IMR-90 (cell line): ENCODE measurements around the gene CD300H. TPM values are rescaled to one million over a fixed set of nuclear protein-coding genes. Genes with fewer than 3 reads are reported as not detected.
A peak's percentile ranks its signal among the peaks of the same experiment; 100 is the strongest.

Source experiments
- ATAC-seq: fragments of 200-7000 bp; cut with Tn5 transposase; 2 replicates; pipeline ENCODE4 v1.9.1; 2020; ENCODE audit warnings: low read depth, mild to moderate bottlenecking, moderate library complexity
- BruUV-seq: library from RNA; stranded (reverse); fragments of 400-500 nt; replicated peaks from 2 replicates; lab custom pipeline; 2021; lab: Mats Ljungman, UMichigan
- CTCF ChIA-PET: fragments of 300-600 bp; formaldehyde crosslinking; extraction: SDS; loops from one replicate; lab custom pipeline; 2021; ENCODE audit warnings: antibody characterized with exemption; lab: Yijun Ruan, JAX
- POLR2A ChIA-PET: fragments of 300-600 bp; sonication (Branson Sonifier 250); formaldehyde crosslinking; loops from one replicate; lab custom pipeline; 2022; ENCODE audit warnings: antibody characterized with exemption; ENCODE audit not compliant: unreplicated experiment; lab: Charles Lee
- DNase-seq: peaks from one replicate; pipeline ENCODE4 v3.0.0; 2013
- H2AFZ ChIP-seq: replicated peaks from 2 replicates; pipeline ENCODE3; 2013; ENCODE audit warnings: low read length, mild to moderate bottlenecking; ENCODE audit not compliant: poor library complexity
- H2AK5ac ChIP-seq: 2 replicates; pipeline ENCODE4 v1.6.1; 2013; ENCODE audit warnings: low read depth, low read length, inconsistent platforms
- H2AK9ac ChIP-seq: replicated peaks from 2 replicates; pipeline ENCODE3; 2013; ENCODE audit warnings: mild to moderate bottlenecking, low read depth, low read length, moderate library complexity; ENCODE audit not compliant: poor library complexity
- H2BK120ac ChIP-seq: 2 replicates; pipeline ENCODE4 v1.6.1; 2013; ENCODE audit warnings: low read depth, low read length, inconsistent platforms
- H2BK15ac ChIP-seq: 3 replicates; pipeline ENCODE4 v1.6.1; 2013; ENCODE audit warnings: low read depth, low read length, inconsistent platforms
- H2BK20ac ChIP-seq: 2 replicates; pipeline ENCODE4 v1.6.1; 2013; ENCODE audit warnings: low read depth, mild to moderate bottlenecking, inconsistent platforms, low read length, moderate library complexity
- H2BK5ac ChIP-seq: 2 replicates; pipeline ENCODE4 v1.6.1; 2013; ENCODE audit warnings: mild to moderate bottlenecking, low read depth, low read length, inconsistent platforms; ENCODE audit not compliant: poor library complexity, severe bottlenecking
- H3K14ac ChIP-seq: replicated peaks from 2 replicates; pipeline ENCODE4 v1.6.1; 2013; ENCODE audit warnings: low read depth, low read length, inconsistent platforms
- H3K18ac ChIP-seq: 2 replicates; pipeline ENCODE4 v1.6.1; 2013; ENCODE audit warnings: low read depth, low read length, control low read depth
- H3K23ac ChIP-seq: 2 replicates; pipeline ENCODE4 v1.6.1; 2013; ENCODE audit warnings: low read depth, low read length, inconsistent platforms
- H3K27ac ChIP-seq: 2 replicates; pipeline ENCODE4 v1.5.1; 2013; ENCODE audit warnings: mild to moderate bottlenecking, control low read depth, low read length; ENCODE audit not compliant: insufficient read depth
- H3K27me3 ChIP-seq: 2 replicates; pipeline ENCODE4 v1.6.1; 2013; ENCODE audit warnings: low read length; ENCODE audit not compliant: control insufficient read depth, insufficient read depth
- H3K36me3 ChIP-seq: 2 replicates; pipeline ENCODE4 v1.6.1; 2013; ENCODE audit warnings: low read length, mixed read lengths; ENCODE audit not compliant: control insufficient read depth, insufficient read depth
- H3K4ac ChIP-seq: 2 replicates; pipeline ENCODE4 v1.6.1; 2013; ENCODE audit warnings: low read depth, low read length, inconsistent platforms
- H3K4me1 ChIP-seq: 2 replicates; pipeline ENCODE4 v1.6.1; 2013; ENCODE audit warnings: low read length, mixed read lengths; ENCODE audit not compliant: control insufficient read depth, insufficient read depth
- H3K4me2 ChIP-seq: 2 replicates; pipeline ENCODE4 v1.6.1; 2013; ENCODE audit warnings: low read depth, mild to moderate bottlenecking, control low read depth, low read length, moderate library complexity
- H3K4me3 ChIP-seq: 2 replicates; pipeline ENCODE4 v1.5.1; 2013; ENCODE audit warnings: low read depth, mild to moderate bottlenecking, control low read depth, low read length, moderate library complexity; ENCODE audit not compliant: insufficient read depth
- H3K56ac ChIP-seq: 2 replicates; pipeline ENCODE4 v1.6.1; 2013; ENCODE audit warnings: low read length, inconsistent platforms; ENCODE audit not compliant: insufficient read depth; ENCODE audit errors: extremely low read depth
- H3K79me1 ChIP-seq, 2 experiments: 2 replicates each; pipeline ENCODE4 v1.6.1; 2013; ENCODE audit warnings: low read length in 2 of 2, inconsistent platforms in 1 of 2, low read depth in 1 of 2
- H3K9ac ChIP-seq: 2 replicates; pipeline ENCODE4 v1.6.1; 2013; ENCODE audit warnings: low read depth, low read length, control low read depth
- H3K9me1 ChIP-seq: 2 replicates; pipeline ENCODE4 v1.6.1; 2013; ENCODE audit warnings: low read length, inconsistent platforms; ENCODE audit not compliant: insufficient read depth
- H3K9me3 ChIP-seq: 2 replicates; pipeline ENCODE4 v1.6.1; 2013; ENCODE audit warnings: low read length; ENCODE audit not compliant: control insufficient read depth, insufficient read depth
- H4K20me1 ChIP-seq: 2 replicates; pipeline ENCODE4 v1.6.1; 2013; ENCODE audit warnings: low read length, inconsistent platforms; ENCODE audit not compliant: insufficient read depth
- H4K5ac ChIP-seq: 2 replicates; pipeline ENCODE4 v1.6.1; 2013; ENCODE audit warnings: mild to moderate bottlenecking, low read depth, low read length, control low read depth
- H4K8ac ChIP-seq, 2 experiments: 2 replicates each; pipeline ENCODE4 v1.6.1; 2013; ENCODE audit warnings: low read depth in 2 of 2, low read length in 2 of 2, control low read depth in 1 of 2, inconsistent platforms in 1 of 2
- H4K91ac ChIP-seq: 2 replicates; pipeline ENCODE4 v1.6.1; 2013; ENCODE audit warnings: low read depth, low read length, inconsistent platforms; ENCODE audit not compliant: insufficient read depth
- CEBPB ChIP-seq: IDR thresholded peaks from 2 replicates; pipeline ENCODE4 v1.6.1; 2012; ENCODE audit warnings: low read depth, low read length, improper control_type of control experiment
- MAFK ChIP-seq: IDR thresholded peaks from 2 replicates; pipeline ENCODE4 v1.6.1; 2012; ENCODE audit warnings: low read depth, low read length, improper control_type of control experiment
- WGBS, 2 experiments: methylation state at CpG; one replicate each; pipeline versions ENCODE4 v1.1.5 to v1.1.7; 2013; ENCODE audit warnings: missing lambda C conversion rate in 2 of 2; ENCODE audit not compliant: insufficient read length in 1 of 2; ENCODE audit errors: extremely low coverage in 2 of 2; 5-methylcytosine and 5-hydroxymethylcytosine counted together
- dilution Hi-C: fragments of 300-500 bp; cut with HindIII; formaldehyde crosslinking; loops from one replicate; pipeline ENCODE4 v1.14.3; 2018; ENCODE audit warnings: low sequenced_read_pairs; ENCODE audit not compliant: unreplicated experiment
- in situ Hi-C: fragments of 300-500 bp; cut with MboI; formaldehyde crosslinking; loops from 3 replicates; pipeline ENCODE4 v1.14.3; 2019; ENCODE audit warnings: low sequenced_read_pairs, inconsistent platforms, mixed read lengths
- intact Hi-C: fragments of 100-400 bp; cut with micrococcal nuclease; formaldehyde crosslinking; loops from 2 replicates; pipeline ENCODE4 v1.10.0; 2022
- polyA plus RNA-seq, 3 experiments: library from polyadenylated mRNA; depleted of rRNA; stranded (reverse); fragments of >200 nt; gene quantifications; 2 replicates each; pipeline ENCODE4 v1.2.3, GENCODE V29; 2012; ENCODE audit warnings: low replicate concordance in 1 of 3
- total RNA-seq: library from RNA; depleted of rRNA; stranded (reverse); fragments of >200 nt; gene quantifications from 2 replicates; pipeline ENCODE4 v1.2.3, GENCODE V29; 2012

The CD300H gene
- total and polyA plus RNA-seq, 2 of the 4 experiments (the other 2 are of a cell fraction), result not detected

GRCh38 chr17:74555427-74555940 lies 11.8 kb downstream of the CD300H start:
- Histone ChIP-seq H4K91ac (no peak overlapping the region), H3K23ac (no peak overlapping the region), H3K56ac (no peak overlapping the region), H2AK9ac (no peak overlapping the region), H4K8ac (no peak overlapping the region), H3K4ac (no peak overlapping the region), H3K27ac (no peak overlapping the region), H3K27me3 (no peaks in the 10 kb centered on the region), H3K4me2 (no peak overlapping the region), H3K14ac (no peak overlapping the region), H3K9me1 (no peaks in the 10 kb centered on the region), H3K4me1 (no peaks in the 10 kb centered on the region), H3K9ac (no peak overlapping the region), H3K4me3 (no peak overlapping the region), H3K79me1 (no peaks in the 10 kb centered on the region), H2BK120ac (no peak overlapping the region), H4K20me1 (no peaks in the 10 kb centered on the region), H4K5ac (no peak overlapping the region), H2BK20ac (no peak overlapping the region), H2BK5ac (no peak overlapping the region), H3K36me3 (no peaks in the 10 kb centered on the region), H3K18ac (no peak overlapping the region), H2AK5ac (no peak overlapping the region), H2AFZ (no peak overlapping the region), H3K9me3 (peaks cover 12% of the 10 kb centered on the region), H2BK15ac (no peak overlapping the region)
- no peak for DNase-seq
- ChIA-PET POLR2A (no interaction called here), CTCF (no interaction called here)
- TF ChIP-seq CEBPB (no peak), MAFK (peak; percentile 64)
- ATAC-seq, result no peak
- intact Hi-C loops (no loop called here), dilution Hi-C loops (no loop called here), in situ Hi-C loops (no loop called here)
- BruUV-seq, result no TSS peak
- WGBS, 2 experiments, result 50% methylated on average over 2 of the region's 7 CpGs; no CpG with 5 or more reads in 1 of the 2 experiments
